SK-N-SH treated with all-trans-retinoic acid at 6 μM for 48 hours (cell line): ENCODE measurements around the gene DIP2C.

Source experiments
- ARNTL ChIP-seq: fragments of 450-650 bp; formaldehyde crosslinking; IDR thresholded peaks from 2 replicates; pipeline ENCODE4 v1.5.0; 2020; ENCODE audit warnings: low read depth, mild to moderate bottlenecking, moderate library complexity, borderline replicate concordance
- CSDC2 ChIP-seq: fragments of 250-450 bp; sonication (Bioruptor Pico); IDR thresholded peaks from 2 replicates; pipeline ENCODE4 v1.5.0; 2020; ENCODE audit warnings: mild to moderate bottlenecking, moderate library complexity
- GLIS3 ChIP-seq: fragments of 250-450 bp; sonication (Bioruptor Pico); IDR thresholded peaks from 2 replicates; pipeline ENCODE4 v1.5.0; 2020; ENCODE audit warnings: mild to moderate bottlenecking, moderate library complexity
- ISL1 ChIP-seq: fragments of 250-450 bp; sonication (Bioruptor Pico); IDR thresholded peaks from 2 replicates; pipeline ENCODE4 v2.1.2; 2022; ENCODE audit warnings: mild to moderate bottlenecking, moderate library complexity
- PATZ1 ChIP-seq: fragments of 250-450 bp; sonication (Bioruptor Pico); IDR thresholded peaks from 2 replicates; pipeline ENCODE4 v1.8.0; 2020; ENCODE audit warnings: mild to moderate bottlenecking, moderate library complexity, borderline replicate concordance
- POU6F1 ChIP-seq: fragments of 250-450 bp; sonication (Bioruptor Pico); IDR thresholded peaks from 2 replicates; pipeline ENCODE4 v1.8.0; 2021; ENCODE audit warnings: low read depth, mild to moderate bottlenecking, moderate library complexity, borderline replicate concordance
- ZFP30 ChIP-seq: fragments of 450-650 bp; formaldehyde crosslinking; IDR thresholded peaks from 2 replicates; pipeline ENCODE4 v1.5.0; 2022; ENCODE audit warnings: mild to moderate bottlenecking, moderate library complexity
- ZNF70 ChIP-seq: fragments of 450-650 bp; formaldehyde crosslinking; IDR thresholded peaks from 2 replicates; pipeline ENCODE4 v1.5.0; 2020; ENCODE audit warnings: mild to moderate bottlenecking, moderate library complexity

GRCh38 chr10:624312-624604 is 65.2 kb downstream of the DIP2C start:
- no peak for TF ChIP-seq GLIS3 (CRISPR knock-in tag)
- TF ChIP-seq ZNF70 (CRISPR knock-in tag): no peak
- no peak for TF ChIP-seq ZFP30 (CRISPR knock-in tag)
- TF ChIP-seq ARNTL (CRISPR knock-in tag): no peak
- no peak for TF ChIP-seq POU6F1
- no peak for TF ChIP-seq CSDC2
- no peak for TF ChIP-seq ISL1
- TF ChIP-seq PATZ1 (CRISPR knock-in tag): no peak
